SJCRH30 (cell line): ENCODE results near the gene DGKI. TPM values are rescaled to one million over a fixed set of nuclear protein-coding genes. Genes with fewer than 3 reads are reported as not detected.

ENCODE experiments used
- DNase-seq, 2 experiments: peaks; one replicate each; pipeline ENCODE4 v3.0.0-alpha.2; 2015 to 2020
- H3K27ac ChIP-seq: fragments of 250-450 bp; sonication (Bioruptor Pico); 2 replicates; pipeline ENCODE4 v1.5.1; 2020; ENCODE audit warnings: mild to moderate bottlenecking, moderate library complexity
- H3K27me3 ChIP-seq: fragments of 250-450 bp; sonication (Bioruptor Pico); 2 replicates; pipeline ENCODE4 v1.5.1; 2020; ENCODE audit warnings: mild to moderate bottlenecking, moderate library complexity
- H3K36me3 ChIP-seq: fragments of 250-450 bp; sonication (Bioruptor Pico); 2 replicates; pipeline ENCODE4 v1.5.1; 2020; ENCODE audit warnings: mild to moderate bottlenecking, moderate library complexity
- H3K4me1 ChIP-seq: fragments of 250-450 bp; sonication (Bioruptor Pico); 2 replicates; pipeline ENCODE4 v1.5.1; 2020; ENCODE audit warnings: mild to moderate bottlenecking, moderate library complexity
- H3K4me3 ChIP-seq: fragments of 250-450 bp; sonication (Bioruptor Pico); 2 replicates; pipeline ENCODE4 v1.5.1; 2020; ENCODE audit warnings: mild to moderate bottlenecking, moderate library complexity
- H3K9me3 ChIP-seq: fragments of 250-450 bp; sonication (Bioruptor Pico); replicated peaks from 2 replicates; pipeline ENCODE4 v1.5.1; 2020; ENCODE audit warnings: mild to moderate bottlenecking, moderate library complexity
- total RNA-seq: library from RNA; depleted of rRNA; stranded (reverse); fragments of >200 nt; shearing (Covaris generic); gene quantifications from 2 replicates; pipeline ENCODE4 v1.2.3, GENCODE V29; 2014

Gene DGKI
- total RNA-seq, 1 experiment from 2014 or later, result not detected

- no peaks in the 10 kb centered on the region for H3K9me3 ChIP-seq
- DNase-seq, result no peak
- H3K36me3 ChIP-seq, result no peaks in the 10 kb centered on the region
- no peak overlapping the region for H3K27ac ChIP-seq
- no peak overlapping the region for H3K4me3 ChIP-seq
- peaks cover 7% of the 10 kb centered on the region; the same call in 1 of the 2 replicates for H3K4me1 ChIP-seq
- H3K27me3 ChIP-seq, result no peaks in the 10 kb centered on the region; the same call in 1 of the 2 replicates
Measured at GRCh38 chr7:137413901-137414300, 432.9 kb downstream of the DGKI start.

GRCh38 chr7:137411446-137411845, 435.3 kb downstream of the DGKI start:
- Histone ChIP-seq H3K9me3 (no peaks in the 10 kb centered on the region), H3K27me3 (no peaks in the 10 kb centered on the region), H3K36me3 (no peaks in the 10 kb centered on the region), H3K27ac (no peak overlapping the region), H3K4me1 (no peaks in the 10 kb centered on the region), H3K4me3 (no peak overlapping the region)
- no peak for DNase-seq

GRCh38 chr7:137408126-137408525, 438.6 kb downstream of the DGKI start:
- DNase-seq, result no peak
- no peaks in the 10 kb centered on the region for H3K9me3 ChIP-seq
- no peaks in the 10 kb centered on the region for H3K27me3 ChIP-seq
- no peaks in the 10 kb centered on the region for H3K4me1 ChIP-seq
- H3K36me3 ChIP-seq, result no peaks in the 10 kb centered on the region
- H3K27ac ChIP-seq, result no peak overlapping the region
- H3K4me3 ChIP-seq, result no peak overlapping the region

DNA sequence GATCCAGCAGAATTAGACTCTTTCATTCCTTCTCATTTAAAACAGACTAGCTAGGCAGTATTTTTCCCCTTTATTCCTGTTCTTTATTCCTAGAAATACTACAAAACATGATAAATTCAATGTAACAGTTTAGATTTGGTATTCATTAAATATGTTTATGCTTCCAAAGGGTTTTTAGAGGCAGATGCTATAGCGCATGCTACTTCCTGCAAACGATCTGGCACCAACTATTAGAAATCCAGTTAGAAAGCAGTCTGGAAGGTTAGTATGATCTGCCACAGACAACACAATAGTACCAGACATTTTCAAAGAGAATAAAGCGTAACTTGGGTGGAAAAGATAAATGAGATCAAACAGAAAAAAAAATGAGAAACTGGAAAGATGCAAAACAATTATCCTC, 439.7 kb downstream of the DGKI start:
- Histone ChIP-seq H3K27ac (no peak overlapping the region), H3K9me3 (no peaks in the 10 kb centered on the region), H3K4me3 (no peak overlapping the region), H3K36me3 (no peaks in the 10 kb centered on the region), H3K27me3 (no peaks in the 10 kb centered on the region), H3K4me1 (no peaks in the 10 kb centered on the region)
- DNase-seq, result no peak

DNA sequence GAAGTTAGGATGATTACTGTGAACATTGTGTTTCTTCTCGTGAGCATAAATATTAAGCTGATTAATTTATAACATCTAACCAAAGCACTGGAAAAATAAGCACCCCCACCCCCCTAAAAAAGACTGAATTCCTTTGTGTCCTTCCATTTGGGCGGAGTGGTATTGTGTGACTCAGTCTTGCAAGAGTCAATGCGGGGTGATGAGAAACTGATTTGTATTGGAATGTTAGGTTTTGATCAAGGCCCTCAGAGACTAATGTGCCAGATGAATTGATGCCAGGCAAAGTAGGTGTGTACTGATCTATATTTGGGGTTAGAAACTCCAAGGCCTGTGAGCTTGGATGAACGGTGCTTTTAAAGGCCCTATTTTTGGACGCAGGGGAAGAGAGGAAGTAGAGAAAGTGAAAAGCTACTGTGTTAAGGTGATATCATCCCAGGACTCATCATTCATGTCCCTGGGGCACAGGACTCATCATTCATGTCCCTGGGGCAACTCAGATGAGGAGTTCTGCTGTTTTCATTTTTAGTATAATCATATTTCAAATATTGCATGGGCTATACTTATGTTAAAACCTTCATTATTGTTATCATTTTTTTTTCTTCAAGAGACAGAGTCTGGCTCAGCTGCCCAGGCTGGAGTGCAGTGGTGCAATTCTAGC, 442.0 kb downstream of the DGKI start:
- Histone ChIP-seq H3K27ac (no peak overlapping the region), H3K4me1 (no peaks in the 10 kb centered on the region), H3K4me3 (no peak overlapping the region), H3K27me3 (no peaks in the 10 kb centered on the region), H3K9me3 (no peaks in the 10 kb centered on the region), H3K36me3 (no peaks in the 10 kb centered on the region)
- no peak for DNase-seq

DNA sequence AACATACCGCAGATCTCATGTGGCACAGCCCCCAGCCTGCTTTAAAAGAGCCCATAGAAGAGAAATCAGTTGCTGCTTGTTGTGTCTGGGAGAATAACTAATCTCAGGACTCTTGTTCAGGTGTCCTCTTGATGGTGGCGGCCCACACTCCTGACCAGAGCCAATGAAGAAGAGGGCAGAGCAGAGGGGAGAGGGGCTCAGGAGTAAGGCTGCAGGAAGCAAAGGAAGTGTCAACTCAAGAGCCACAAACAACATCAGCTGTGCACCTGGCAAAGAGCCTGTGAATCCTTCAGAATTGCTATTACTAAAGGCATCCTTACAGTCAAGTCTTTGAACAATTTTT, 443.4 kb downstream of the DGKI start:
- no peaks in the 10 kb centered on the region for H3K27me3 ChIP-seq
- H3K27ac ChIP-seq, result no peak overlapping the region
- DNase-seq, result no peak
- no peak overlapping the region for H3K4me3 ChIP-seq
- H3K4me1 ChIP-seq, result no peaks in the 10 kb centered on the region
- H3K9me3 ChIP-seq, result no peaks in the 10 kb centered on the region
- H3K36me3 ChIP-seq, result no peaks in the 10 kb centered on the region

GRCh38 chr7:137402536-137403352, 444.0 kb downstream of the DGKI start:
- H3K9me3 ChIP-seq, result no peaks in the 10 kb centered on the region

GRCh38 chr7:137399827-137400823, 446.6 kb downstream of the DGKI start:
- DNase-seq, result no peak
- H3K27ac ChIP-seq, result no peak overlapping the region

More at GRCh38 chr7:137402536-137403352, 444.0 kb downstream of the DGKI start:
- no peak overlapping the region for H3K27ac ChIP-seq
- no peaks in the 10 kb centered on the region for H3K36me3 ChIP-seq
- no peak for DNase-seq
- no peak overlapping the region for H3K4me3 ChIP-seq
- no peaks in the 10 kb centered on the region for H3K4me1 ChIP-seq
- H3K27me3 ChIP-seq, result no peaks in the 10 kb centered on the region

GRCh38 chr7:137396051-137396450, 450.7 kb downstream of the DGKI start:
- H3K4me3 ChIP-seq, result no peak overlapping the region

More at GRCh38 chr7:137399827-137400823, 446.6 kb downstream of the DGKI start:
- Histone ChIP-seq H3K27me3 (no peaks in the 10 kb centered on the region), H3K9me3 (no peaks in the 10 kb centered on the region), H3K36me3 (no peaks in the 10 kb centered on the region), H3K4me3 (no peak overlapping the region), H3K4me1 (no peaks in the 10 kb centered on the region)

DNA sequence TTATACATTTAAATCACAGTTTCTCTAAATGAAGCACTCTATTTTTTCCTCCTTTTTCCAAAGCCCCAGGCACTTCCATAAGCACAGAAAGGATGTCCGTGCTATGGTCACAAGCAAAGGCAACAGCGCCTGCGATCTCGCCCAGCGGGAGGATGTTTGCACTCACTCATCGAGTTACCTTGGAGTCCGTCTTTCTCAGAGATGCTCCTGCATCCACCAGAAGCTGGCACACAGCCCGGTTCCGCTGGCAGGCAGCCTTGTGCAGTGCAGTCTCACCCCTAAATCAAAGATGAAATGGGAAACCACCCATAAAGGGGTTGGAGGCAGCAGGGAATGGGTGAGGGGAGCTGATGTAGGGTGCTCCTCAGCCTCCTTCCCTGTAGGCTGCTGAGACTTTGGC, 451.4 kb downstream of the DGKI start:
- Histone ChIP-seq H3K4me1 (no peaks in the 10 kb centered on the region), H3K27me3 (no peaks in the 10 kb centered on the region), H3K4me3 (no peak overlapping the region), H3K27ac (no peak overlapping the region), H3K36me3 (no peaks in the 10 kb centered on the region), H3K9me3 (no peaks in the 10 kb centered on the region)
- no peak for DNase-seq

More at GRCh38 chr7:137396051-137396450, 450.7 kb downstream of the DGKI start:
- no peak for DNase-seq
- H3K9me3 ChIP-seq, result no peaks in the 10 kb centered on the region
- no peaks in the 10 kb centered on the region for H3K27me3 ChIP-seq
- no peaks in the 10 kb centered on the region for H3K4me1 ChIP-seq
- no peaks in the 10 kb centered on the region for H3K36me3 ChIP-seq
- no peak overlapping the region for H3K27ac ChIP-seq

GRCh38 chr7:137393570-137393969, 453.2 kb downstream of the DGKI start:
- Histone ChIP-seq H3K4me3 (no peak overlapping the region), H3K27ac (no peak overlapping the region), H3K4me1 (no peaks in the 10 kb centered on the region), H3K27me3 (no peaks in the 10 kb centered on the region), H3K36me3 (no peaks in the 10 kb centered on the region), H3K9me3 (no peaks in the 10 kb centered on the region)
- no peak for DNase-seq

DNA sequence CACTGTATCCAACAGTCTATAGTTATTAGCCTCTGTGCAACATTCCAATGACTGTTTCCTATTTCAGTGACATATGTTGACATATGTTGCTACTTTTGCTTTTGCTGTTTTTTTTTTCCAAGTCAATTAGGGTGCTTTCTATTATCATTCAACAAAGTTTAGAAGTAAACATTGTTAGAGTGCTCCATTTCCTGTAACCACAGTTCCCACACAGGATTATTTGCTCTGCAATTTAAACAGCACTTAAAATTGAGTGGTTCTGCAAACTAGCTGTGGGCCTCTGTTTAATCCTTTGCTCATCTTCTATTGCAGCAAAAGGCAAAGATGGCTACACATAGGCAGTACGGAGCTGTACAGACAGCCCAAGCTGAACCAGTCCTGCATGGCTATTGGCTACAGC, 456.7 kb downstream of the DGKI start:
- Histone ChIP-seq H3K36me3 (no peaks in the 10 kb centered on the region), H3K4me1 (no peaks in the 10 kb centered on the region), H3K27me3 (no peaks in the 10 kb centered on the region), H3K27ac (no peak overlapping the region), H3K9me3 (no peaks in the 10 kb centered on the region), H3K4me3 (no peak overlapping the region)
- DNase-seq, result no peak

DNA sequence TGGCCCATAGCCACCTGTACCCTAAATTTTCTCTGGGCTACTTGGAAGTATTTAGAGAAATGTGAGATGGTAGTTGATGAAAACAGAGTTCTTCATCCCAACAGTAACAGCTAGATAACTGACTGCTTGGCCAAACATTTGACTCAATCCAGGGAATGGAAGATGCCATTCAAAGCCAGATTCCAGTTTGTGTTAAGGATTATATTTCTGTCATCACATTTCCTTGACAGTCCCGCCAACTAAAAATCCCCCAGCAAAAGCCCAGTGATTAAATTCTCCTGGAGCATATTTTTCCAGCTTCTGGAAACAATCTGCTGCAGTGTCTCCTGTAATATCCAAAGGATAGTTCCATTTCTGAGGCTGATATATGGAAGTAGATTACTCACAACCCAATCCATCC, 457.9 kb downstream of the DGKI start:
- Histone ChIP-seq H3K36me3 (no peaks in the 10 kb centered on the region), H3K9me3 (no peaks in the 10 kb centered on the region), H3K27me3 (no peaks in the 10 kb centered on the region), H3K27ac (no peak overlapping the region), H3K4me1 (no peaks in the 10 kb centered on the region), H3K4me3 (no peak overlapping the region)
- no peak for DNase-seq

GRCh38 chr7:137386966-137387365, 459.8 kb downstream of the DGKI start:
- Histone ChIP-seq H3K4me1 (no peaks in the 10 kb centered on the region), H3K27ac (no peak overlapping the region), H3K4me3 (no peak overlapping the region), H3K36me3 (no peaks in the 10 kb centered on the region), H3K9me3 (no peaks in the 10 kb centered on the region), H3K27me3 (no peaks in the 10 kb centered on the region)
- no peak for DNase-seq

GRCh38 chr7:137381045-137381444, 465.7 kb downstream of the DGKI start:
- no peaks in the 10 kb centered on the region for H3K9me3 ChIP-seq
- no peak for DNase-seq
- H3K36me3 ChIP-seq, result no peaks in the 10 kb centered on the region
- no peaks in the 10 kb centered on the region for H3K4me1 ChIP-seq
- H3K27me3 ChIP-seq, result no peaks in the 10 kb centered on the region; the same call in 1 of the 2 replicates
- no peak overlapping the region for H3K4me3 ChIP-seq
- H3K27ac ChIP-seq, result no peak overlapping the region
